CD4-positive, alpha-beta T cell treated with Interleukin-2 at 100 ng/mL for 4 hours (primary cell): ENCODE results near the gene ZC3HAV1.
"Not testable (repeated sequence)": the region's sequence is repeated elsewhere in the genome, so short reads cannot be mapped to it uniquely, and the experiment has no call there.

Source experiments
- DNase-seq: peaks from one replicate; pipeline ENCODE4 v3.0.0-alpha.2; 2020; ENCODE audit warnings: low spot score

Gene ZC3HAV1

DNA sequence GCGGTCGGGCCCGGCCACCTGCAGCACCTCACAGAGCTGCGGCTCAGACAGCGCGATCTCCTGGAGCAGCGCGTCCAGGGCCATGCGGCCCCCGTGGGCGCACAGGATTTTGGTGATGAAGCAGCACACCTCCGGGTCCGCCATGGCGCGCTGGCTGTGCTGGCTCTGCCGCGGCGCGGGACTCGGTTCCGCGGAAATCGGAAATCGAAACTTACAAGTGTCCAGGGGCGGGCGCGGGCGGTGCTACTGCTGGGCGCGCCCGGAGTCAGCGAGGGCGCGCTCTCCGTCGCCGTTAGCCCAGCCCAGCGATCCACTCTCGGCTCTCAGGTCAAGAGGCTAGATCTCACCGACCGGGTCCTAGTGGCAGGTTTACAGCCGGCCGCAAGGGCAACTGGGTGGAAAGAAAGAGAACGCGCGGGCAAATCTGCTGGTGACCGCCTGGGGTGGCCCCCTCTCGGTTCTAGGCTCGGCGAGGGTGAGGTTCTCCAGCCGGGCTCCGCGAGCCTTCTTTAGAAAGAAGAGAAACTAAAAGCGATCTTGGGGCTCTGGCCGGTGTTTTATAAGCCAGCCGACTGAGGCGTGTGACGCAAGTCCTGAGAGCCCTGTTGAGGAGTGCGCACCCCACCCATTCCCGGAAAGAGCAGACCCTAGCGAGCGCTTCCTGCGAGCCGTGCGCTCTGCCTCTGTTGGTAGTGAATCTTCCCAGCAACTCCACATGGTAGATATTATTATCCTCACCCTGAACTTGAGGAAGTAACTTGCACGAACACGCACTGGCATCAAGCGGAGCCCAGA lies at the start of gene ZC3HAV1:
ZC3HAV1 (minus strand) TSS at position 533 of the 795 bp plus-strand sequence; CDS start at position 144, 389 bp downstream.
- DNase-seq: peak; percentile 92

DNA sequence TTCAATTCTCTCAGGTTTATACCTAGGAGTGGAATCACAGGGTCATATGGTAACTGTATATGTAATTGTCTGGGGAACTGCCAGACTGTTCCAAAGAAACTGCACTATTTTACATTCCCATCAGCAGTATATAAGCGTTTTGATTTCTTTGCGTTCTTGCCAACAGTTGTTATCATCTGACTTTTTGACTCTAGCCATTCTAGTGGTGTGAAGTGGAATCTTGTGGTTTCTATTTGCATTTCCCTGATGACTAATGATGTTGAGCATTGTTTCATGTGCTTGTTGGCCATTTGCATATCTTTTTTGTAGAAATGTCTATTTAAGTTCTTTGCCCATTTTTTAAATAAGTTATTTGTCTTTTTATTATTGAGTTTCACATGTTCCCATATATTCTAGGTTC lies 44.3 kb upstream of the ZC3HAV1 start:
- DNase-seq: peak; percentile 16

GRCh38 chr7:139152149-139152548 lies 42.6 kb upstream of the ZC3HAV1 start:
- DNase-seq: no peak

DNA sequence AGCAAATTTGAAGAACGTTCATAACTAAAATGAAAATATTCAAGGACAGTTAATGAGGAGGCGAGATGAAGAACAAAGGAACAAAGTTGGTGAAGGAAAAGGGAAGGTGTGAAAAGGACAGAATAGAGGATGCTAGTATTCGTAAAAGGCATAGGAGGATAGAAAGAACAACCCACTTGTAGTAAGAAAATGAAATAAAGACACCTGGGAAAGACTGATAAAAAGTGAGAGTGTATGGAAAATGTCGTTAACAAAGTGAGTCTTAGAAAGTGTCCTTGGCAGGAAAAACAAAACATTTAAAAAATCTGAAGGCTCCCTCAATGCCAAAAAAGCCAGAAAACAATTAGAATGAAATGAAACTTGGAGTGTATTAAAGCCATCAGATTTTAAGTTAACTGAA lies 29.6 kb upstream of the ZC3HAV1 start:
- no peak for DNase-seq

GRCh38 chr7:139133335-139134139 lies 24.0 kb upstream of the ZC3HAV1 start:
- DNase-seq: peak; percentile 92

DNA sequence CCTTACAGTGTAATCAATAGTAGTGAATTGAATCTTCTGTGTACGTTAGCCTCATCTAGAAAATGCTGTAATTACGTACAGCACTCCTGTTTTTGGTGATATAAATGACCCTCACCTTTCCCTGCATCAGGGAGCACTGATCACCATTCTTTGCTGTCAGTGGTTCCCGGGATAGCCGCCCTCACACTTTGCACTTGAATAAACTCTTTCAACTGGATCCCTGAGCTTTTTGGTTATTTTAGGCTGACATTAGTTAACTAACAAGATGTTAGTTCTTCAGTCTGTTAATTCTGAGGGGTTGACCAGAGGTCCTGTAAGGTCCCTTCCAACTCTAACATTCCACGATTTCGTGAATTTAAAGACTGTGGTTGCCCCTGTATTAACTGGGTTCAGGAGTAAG lies 23.4 kb upstream of the ZC3HAV1 start:
- DNase-seq: no peak

DNA sequence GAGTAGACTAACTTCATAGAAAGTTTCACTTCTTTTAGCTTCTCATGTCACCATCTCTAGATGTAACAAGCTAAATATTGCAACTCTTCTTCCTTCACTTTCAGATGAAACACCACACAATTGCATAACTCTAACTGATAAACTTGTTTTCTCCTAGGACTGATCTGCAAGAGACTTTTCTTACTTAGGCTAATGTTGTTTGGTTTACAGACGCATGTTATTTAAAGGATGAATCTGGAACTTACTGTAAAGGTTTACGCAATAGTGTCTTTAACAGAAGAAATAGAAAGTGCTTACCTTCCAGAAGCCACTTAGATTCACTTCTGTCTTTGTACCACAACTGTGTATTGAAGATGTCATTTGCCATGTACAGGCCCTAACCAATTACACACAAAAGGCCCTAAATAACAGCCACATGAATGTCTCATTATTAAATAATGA lies 22.1 kb upstream of the ZC3HAV1 start:
- DNase-seq: no peak

- DNase-seq: not testable (repeated sequence)
Observed at GRCh38 chr7:139129814-139130213, 20.3 kb upstream of the ZC3HAV1 start.

- no peak for DNase-seq
Observed at GRCh38 chr7:139127648-139128047, 18.1 kb upstream of the ZC3HAV1 start.

GRCh38 chr7:139125657-139126056 lies 16.1 kb upstream of the ZC3HAV1 start:
- no peak for DNase-seq

- not testable (repeated sequence) for DNase-seq
Observed at GRCh38 chr7:139124995-139125394, 15.5 kb upstream of the ZC3HAV1 start.

DNA sequence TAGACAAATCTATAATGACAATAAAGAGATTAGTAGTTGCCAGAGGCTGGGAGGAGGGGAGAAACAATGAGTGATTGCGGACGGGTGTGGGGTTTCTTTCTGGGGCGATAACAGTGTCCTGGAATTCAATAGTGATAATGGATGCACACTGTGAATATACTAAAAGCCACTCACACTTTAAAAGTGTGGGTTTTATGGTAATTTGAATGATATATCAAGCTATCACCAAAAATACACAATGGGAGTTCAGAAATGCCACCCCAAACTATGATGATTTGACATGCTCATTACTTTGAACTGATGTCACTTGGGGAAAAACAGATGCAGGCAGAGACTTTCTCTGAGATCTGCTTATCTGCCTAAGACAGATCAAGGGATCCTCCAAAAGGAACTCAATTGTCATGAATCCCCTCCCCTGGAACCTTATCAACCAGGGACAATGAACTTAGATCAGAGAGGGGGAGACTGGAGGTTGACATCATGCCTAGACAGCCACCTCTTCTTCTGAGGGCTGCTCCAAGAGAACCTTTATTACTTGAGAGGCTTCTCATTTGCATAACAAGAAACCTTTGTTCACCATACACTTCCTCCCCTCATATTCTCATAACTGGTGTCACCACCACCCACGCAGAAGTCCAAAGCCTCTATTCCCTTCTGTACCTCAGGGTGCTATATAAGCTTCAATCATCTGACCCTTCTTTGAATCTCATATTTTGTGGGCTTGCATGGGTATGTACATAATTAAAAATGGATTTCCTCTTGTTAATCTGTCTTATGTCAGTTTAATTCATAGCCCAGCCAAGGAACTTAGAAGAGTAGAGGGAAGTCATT lies 14.8 kb upstream of the ZC3HAV1 start:
- no peak for DNase-seq

DNA sequence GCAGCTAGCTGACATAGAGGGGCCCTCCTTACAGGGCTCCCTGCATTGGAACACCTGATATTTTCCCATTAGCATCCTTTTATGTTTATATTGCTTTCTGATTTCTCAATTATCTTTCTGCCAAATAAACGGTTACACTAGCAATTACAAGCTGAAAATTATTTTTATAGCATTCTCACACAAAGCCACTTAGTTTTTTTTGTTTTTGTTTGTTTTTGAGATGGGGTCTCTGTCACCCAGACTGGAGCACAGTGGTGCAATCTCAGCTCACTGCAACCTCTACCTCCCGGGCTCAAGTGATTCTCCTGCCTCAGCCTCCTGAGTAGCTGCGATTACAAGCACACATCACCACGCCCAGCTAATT lies 9.9 kb upstream of the ZC3HAV1 start:
- DNase-seq: no peak

DNA sequence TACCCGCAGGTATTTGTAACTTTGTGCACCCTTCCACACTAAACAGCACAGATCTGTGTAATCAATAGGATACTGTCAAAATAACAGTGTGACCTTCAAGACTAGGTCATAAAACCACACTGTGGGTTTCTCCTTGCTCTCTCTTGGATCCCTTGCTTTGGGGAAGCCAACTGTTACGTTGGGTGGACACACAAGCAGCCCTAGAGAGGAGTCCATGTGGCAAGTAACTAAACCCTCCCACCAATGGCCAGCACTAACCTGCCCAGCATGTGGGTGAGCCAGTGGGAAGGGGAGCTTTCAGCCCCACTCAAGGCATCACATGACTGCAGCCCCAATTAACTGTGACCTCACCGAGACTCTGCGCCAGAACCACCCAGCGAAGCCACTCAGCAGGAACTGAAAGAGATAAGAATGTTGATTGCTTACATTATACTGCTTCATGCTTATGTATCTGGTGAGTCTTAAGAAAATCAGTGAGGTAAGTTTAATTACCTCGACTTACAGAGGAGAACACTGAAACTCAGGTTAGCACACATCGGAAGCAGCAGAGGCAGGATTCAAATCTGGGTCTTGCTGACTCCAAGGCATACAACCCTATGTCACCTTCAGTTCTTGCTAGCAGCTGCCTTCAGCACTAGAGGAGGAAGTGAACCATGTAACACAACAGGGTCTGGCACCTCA lies 9.4 kb upstream of the ZC3HAV1 start:
- no peak for DNase-seq

DNA sequence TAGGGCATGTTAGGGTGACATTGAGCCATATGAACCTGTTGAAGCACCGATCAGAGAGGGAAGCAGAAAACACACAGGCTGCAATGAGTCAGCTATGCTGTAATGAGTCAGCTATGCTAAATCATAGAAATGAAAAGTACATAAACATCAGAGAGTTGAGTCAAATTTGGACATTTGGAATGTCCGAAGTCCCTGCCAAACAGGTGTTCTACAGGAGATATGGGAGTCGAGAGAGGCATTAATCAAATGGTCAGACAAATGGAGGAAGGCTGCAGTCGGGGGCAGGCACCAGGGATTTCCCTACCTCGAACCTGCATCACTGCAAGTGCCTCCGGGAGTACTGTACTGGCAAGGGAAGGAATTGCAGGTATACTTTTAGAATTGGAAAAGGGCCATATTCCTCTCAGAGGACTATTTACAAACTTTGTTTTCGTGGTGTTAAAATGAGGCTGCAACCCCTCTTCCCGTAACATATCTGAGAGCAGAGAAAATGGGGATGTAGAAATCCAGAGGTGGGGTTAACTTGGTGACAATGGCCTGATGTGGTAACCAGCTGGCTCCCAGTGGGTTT lies 8.8 kb upstream of the ZC3HAV1 start:
- DNase-seq: peak; percentile 62

- DNase-seq: no peak
Observed at GRCh38 chr7:139117599-139118233, 8.2 kb upstream of the ZC3HAV1 start.

GRCh38 chr7:139116999-139117398 lies 7.5 kb upstream of the ZC3HAV1 start:
- DNase-seq: no peak

DNA sequence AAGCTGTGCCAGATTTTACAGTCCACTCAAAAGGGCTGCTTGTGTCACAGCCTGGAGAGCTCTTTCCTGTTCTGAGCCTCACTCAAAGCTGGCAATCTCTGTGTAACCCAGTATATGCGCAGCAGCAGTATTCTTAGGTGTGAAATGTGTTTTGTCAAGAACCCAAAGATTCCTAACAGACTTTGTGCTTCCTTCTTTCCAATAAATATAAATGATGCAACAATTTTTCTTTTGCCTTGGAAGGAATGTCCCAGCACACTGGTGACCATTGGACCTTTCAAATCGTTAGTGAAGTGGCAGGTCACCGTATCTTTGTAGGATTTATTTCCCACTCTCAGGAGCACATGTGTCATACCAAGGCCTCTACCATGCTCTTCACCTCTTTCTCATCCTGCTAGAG lies 5.6 kb upstream of the ZC3HAV1 start:
- no peak for DNase-seq

DNA sequence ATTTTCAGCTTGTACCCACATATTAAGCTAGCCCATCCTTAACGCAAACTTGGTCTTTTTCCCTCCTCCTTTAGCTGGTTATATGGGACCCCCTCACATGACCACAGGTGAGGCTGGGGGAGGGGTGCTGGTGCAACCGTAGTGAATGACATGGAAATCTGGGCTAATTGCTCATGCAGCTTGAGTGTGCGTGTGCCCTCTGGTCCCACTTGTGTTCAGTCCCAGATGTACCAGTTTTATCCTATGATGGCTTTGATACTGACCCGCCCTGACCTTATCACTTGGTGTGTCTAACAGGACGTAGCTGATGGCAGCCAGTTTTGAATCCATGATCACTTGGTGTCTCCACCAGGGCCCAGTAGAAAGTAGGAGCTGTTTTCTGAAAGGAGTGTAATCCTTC lies 5.1 kb upstream of the ZC3HAV1 start:
- DNase-seq: no peak

DNA sequence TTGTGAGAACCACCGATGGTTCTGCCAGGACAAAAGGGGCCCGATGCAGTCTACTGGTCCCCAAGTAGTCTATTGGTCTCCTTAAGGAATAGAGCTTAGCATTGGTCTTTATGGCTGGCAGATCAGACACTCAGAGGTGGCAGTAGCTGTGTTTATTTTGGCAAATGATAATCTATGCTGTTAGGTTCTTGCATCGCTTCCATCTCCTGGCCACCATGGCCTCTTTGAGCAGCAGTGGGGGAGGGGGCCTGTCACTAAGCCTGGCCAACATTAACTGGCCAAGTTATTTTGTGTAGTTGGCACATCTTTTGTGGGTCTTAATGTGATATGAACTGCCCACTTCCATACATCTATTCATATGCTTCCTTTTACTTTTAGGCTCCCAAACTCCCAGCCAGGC lies 4.5 kb upstream of the ZC3HAV1 start:
- no peak for DNase-seq

GRCh38 chr7:139112741-139113250 lies 3.3 kb upstream of the ZC3HAV1 start:
- no peak for DNase-seq
